ENCODE data around the gene BRAT1.

Gene BRAT1

DNA sequence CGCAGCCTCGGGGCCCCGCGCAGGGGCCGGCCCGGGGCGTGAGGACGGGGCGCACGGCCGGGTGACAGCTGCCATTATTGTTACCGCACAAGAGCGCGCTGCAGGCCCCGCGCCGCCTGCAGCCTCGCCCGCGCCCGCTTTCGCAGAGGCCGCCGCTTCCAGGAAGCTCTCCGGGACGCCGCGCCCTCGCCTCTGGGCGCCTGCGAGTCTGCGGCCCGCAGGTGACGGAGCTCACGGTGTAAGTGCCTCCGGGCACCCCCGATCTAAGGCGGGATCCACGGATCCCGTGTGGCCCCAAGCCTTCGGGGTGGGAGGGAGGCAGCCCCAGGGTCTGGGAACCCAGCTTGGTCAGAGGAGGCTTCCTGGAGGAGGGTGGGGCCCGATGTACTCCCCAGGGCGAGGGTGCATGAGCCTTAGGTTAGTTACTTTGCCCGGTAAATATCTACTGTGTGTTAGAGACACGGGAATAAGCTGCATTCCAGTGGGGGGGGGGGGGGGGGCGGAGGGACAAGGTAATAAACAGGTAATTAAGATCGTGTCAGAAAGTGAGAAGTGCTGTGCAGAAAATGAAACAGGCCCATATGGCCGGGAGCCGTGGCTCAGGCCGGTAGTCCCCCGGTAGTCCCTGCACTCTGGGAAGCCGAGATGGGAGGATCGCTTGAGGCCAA, 4.1 kb upstream of the BRAT1 start:
- DNase-seq (ENCODE audit: low read depth), result peak; percentile 20

DNA sequence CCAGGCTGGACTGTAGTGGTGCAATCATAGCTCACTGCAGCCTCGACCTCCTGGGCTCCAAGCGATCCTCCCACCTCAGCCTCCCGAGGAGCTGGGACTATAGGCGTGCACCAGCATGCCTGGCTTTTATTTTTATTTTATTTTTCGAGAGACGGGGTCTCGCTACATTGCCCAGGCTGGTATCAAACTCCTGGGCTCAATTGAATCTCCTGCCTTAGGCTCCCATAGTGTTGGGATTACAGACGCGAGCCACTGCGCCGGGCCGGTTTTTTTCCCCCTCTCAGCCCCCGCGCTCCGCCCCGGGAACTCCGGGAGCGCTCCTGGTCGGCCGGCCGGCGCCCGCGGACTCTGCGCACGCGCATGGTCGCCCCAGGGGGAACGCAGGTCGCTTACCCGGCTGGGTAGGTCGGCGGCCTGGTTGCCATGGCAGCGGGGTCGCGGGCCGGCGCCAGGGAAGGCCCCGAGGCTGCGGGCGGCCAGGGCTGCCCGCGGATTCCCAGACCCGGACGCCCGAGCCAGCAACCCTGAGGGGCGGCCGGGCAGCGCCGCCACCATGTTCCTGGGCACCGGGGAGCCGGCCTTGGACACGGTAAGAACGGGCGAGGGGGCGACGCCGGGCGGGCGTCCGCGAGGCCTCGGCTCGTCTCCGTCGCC, 3.4 kb upstream of the BRAT1 start, which contains the start of gene IQCE:
IQCE (plus strand) TSS at position 351 of the 654 bp plus-strand sequence; CDS start at position 554, 203 bp downstream.
- DNase-seq (ENCODE audit: low read depth), result peak; percentile 87

- DNase-seq (ENCODE audit: low read depth), result no peak
Observed at GRCh38 chr7:2554661-2555111, 638 bp downstream of the BRAT1 start.

- no peak for DNase-seq (ENCODE audit: low read depth)
Observed at GRCh38 chr7:2553831-2554581, 1.3 kb downstream of the BRAT1 start.

DNA sequence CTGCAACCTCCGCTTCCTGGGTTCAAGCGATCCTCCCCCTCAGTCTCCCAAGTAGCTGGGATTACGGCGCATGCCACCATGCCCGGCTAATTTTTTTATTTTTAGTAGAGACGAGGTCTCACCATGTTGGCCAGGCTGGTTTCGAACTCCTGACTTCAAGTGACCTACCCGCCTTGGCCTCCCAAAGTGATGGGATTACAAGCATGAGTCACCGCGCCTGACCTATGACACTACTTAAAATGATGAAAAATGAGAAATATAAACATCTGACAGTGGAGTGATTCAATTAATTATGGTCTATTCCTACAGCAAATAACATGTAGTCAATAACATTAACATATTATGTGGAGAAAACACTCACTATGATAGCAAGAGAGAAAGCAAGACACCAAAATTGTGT, 2.2 kb downstream of the BRAT1 start:
- no peak for DNase-seq (ENCODE audit: low read depth)

DNA sequence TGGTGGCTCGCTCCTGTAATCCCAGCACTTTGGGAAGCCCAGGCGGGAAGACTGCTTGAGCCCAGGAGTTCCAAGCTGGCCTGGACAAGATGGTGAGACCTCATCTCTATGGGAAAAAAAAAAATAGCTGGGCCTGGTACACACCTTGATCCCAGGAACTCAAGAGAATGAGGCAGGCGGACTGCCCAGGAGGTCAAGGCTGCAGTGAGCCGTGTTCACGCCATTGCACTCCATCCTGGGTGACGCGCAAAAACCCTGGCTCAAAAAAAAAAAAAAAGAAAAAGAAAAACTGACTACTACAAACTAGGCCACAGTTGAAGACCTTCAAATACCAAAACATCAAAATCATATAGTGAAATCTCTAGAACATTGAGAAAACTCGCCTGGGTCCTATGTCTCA, 3.9 kb downstream of the BRAT1 start:
- no peak for DNase-seq (ENCODE audit: low read depth)

- DNase-seq (ENCODE audit: low read depth), result no peak
Observed at GRCh38 chr7:2546776-2547586, 8.3 kb downstream of the BRAT1 start.

DNA sequence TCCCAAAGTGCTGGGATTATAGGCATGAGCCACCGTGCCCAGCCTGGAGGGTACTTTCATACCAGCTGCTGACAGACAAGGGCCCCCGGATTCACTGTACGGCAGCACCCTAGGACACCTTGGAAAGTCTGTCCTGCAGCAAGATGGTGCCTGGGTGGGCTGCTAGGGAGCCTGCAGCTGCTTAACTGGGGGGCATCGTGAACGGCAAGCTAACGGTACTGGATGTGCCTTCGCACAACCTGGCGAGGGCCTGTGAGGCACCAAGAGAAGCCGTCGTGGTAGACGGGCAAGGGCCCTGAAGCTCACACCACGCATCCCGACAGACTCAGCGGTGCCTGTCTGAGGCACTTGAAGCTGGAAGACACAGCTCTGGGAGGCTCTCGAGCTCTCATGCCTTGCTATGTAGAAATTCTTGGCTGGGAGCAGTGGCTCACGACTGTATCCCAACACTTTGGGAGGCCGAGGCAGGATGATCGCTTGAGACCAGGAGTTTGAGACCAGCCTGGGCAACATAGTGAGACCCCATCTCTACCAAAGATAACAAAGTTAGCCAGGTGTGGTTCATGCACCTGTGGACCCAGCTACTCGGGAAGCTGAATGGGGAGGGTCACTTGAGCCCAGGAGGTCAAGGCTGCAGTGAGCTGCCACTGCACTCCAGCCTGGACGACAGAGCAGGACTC, 9.4 kb downstream of the BRAT1 start:
- DNase-seq (ENCODE audit: low read depth), result no peak

GRCh38 chr7:2544541-2545188, 10.7 kb downstream of the BRAT1 start:
- no peak for DNase-seq (ENCODE audit: low read depth)

DNA sequence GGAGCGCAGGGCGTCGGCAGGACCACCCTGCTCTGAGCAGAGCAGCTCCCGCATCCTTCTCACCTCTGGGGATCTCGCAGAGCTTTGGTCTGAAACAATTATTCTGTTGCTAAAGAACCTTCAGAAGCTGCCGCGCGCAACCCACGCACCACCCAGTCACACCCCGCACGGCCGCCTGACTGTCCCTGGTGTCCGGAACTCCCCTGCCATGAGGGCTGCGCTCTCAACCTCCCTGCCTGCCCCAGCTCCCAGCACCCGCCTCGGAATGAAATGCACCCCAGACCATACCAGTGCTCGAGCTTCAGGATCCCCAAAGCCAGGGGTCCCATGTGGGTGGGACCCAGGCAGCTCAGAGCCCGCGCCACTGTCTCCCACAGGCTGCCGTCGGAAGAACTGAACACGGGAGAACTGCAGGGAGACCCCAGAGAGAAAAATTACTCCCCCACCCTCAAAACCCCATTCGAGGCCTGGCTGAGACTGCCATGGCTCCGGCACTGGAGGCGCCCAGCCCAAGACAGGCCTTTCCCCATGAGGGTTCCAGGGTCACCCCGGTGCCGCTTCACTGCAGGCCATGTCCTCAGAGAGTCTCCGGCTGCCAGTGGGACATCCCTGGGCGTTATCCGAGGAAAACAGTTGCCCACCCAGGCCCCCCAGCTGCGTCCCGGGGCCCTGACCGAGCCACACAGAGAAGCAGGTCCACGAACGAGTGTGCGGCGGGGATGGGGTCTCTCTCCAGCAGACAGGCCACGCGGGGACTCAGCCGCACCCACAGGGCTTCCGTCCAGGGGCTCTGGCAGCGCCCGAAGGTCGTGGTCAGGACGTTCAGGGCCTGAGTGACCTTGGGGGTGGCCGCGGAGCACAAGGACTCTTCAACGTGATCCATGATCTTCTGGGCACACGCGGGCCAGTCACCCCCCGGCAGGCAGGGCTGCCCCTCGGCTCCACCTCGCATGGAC, 12.1 kb downstream of the BRAT1 start:
- DNase-seq (ENCODE audit: low read depth), result no peak

- no peak for DNase-seq (ENCODE audit: low read depth)
Observed at GRCh38 chr7:2542011-2542915, 13.1 kb downstream of the BRAT1 start.

GRCh38 chr7:2541291-2542010, 13.9 kb downstream of the BRAT1 start:
- DNase-seq (ENCODE audit: low read depth), result no peak

GRCh38 chr7:2540641-2541051, 14.7 kb downstream of the BRAT1 start:
- DNase-seq (ENCODE audit: low read depth), result no peak

DNA sequence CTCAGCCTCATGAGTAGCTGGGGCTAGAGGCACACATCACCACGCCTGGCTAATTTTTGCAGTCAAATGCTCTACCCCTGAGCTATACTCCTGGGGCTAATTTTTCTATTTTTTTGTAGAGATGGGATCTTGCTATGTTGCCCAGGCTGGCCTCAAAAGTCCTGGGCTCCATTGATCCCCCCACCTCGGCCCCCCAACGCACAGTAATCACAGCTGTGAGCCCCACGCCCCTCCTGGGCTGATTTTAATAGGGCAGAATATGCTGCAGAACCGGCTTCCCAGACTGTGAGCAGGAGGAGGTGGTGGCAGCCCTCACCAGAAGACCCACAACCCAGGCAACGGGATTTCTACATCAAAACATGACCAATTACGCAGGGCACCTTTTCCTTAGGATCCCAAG, 15.2 kb downstream of the BRAT1 start:
- no peak for DNase-seq (ENCODE audit: low read depth)

- DNase-seq (ENCODE audit: low read depth), result no peak
Observed at GRCh38 chr7:2539031-2539911, 16.1 kb downstream of the BRAT1 start.

DNA sequence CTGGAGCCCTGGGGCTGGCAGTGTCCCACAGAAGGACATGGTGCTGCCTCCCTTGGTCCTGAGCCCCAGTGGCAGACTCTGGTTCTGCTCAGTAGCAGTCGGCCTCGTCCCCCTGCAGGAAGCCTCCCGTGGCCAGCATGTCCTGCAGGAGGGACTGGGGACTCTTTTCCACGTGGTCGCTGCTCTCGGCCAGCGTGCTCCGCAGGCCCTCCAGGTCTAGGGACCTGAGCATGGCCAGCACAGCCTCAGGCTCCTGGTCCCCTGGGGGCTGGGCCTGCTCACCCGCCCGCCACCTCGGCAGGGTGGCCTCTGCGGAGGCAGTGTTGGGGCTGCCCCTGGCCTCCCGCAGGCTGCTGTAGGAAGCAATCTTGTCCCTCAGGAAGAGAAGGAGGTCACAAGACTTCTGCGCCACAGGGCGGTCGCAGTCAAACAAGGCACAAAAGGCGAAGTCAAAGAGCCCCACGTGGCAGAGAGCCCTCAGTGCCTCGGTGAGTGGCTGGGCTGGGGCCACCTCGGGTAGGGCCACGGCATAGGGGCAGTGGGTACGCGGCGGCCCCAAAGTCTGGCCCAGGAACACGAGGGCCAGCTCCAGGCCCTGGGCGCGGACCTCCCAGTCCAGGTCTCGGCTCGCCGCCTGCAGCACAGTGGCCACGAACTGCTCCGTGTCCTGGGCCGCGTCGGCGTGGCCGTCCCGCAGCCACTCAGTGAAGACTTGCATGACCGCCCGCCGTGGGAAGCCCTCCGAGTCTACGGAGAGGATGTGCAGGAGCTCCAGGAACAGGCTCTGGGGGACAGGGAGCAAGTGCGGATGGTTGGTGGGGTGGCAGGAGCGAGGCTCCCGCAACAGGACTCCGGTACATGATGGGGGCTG, 17.1 kb downstream of the BRAT1 start:
- no peak for DNase-seq (ENCODE audit: low read depth)
